SK-N-SH treated with all-trans-retinoic acid at 6 μM for 48 hours (cell line): ENCODE data around the gene EHBP1.

Experiments
- ATAC-seq: fragments of 200-7000 bp; cut with Tn5 transposase; 3 replicates; pipeline ENCODE4 v1.9.1; 2020; ENCODE audit warnings: mild to moderate bottlenecking, moderate library complexity
- ARNTL ChIP-seq: fragments of 450-650 bp; formaldehyde crosslinking; IDR thresholded peaks from 2 replicates; pipeline ENCODE4 v1.5.0; 2020; ENCODE audit warnings: low read depth, mild to moderate bottlenecking, moderate library complexity, borderline replicate concordance
- CSDC2 ChIP-seq: fragments of 250-450 bp; sonication (Bioruptor Pico); IDR thresholded peaks from 2 replicates; pipeline ENCODE4 v1.5.0; 2020; ENCODE audit warnings: mild to moderate bottlenecking, moderate library complexity
- ESRRG ChIP-seq: fragments of 250-450 bp; sonication (Bioruptor Pico); IDR thresholded peaks from 2 replicates; pipeline ENCODE4 v1.6.1; 2021; ENCODE audit warnings: mild to moderate bottlenecking
- GLIS3 ChIP-seq: fragments of 250-450 bp; sonication (Bioruptor Pico); IDR thresholded peaks from 2 replicates; pipeline ENCODE4 v1.5.0; 2020; ENCODE audit warnings: mild to moderate bottlenecking, moderate library complexity
- OSR1 ChIP-seq: fragments of 250-450 bp; sonication (Bioruptor Pico); IDR thresholded peaks from 2 replicates; pipeline ENCODE4 v1.8.0; 2022; ENCODE audit warnings: moderate library complexity, mild to moderate bottlenecking, inconsistent platforms
- PPARA ChIP-seq: fragments of 250-450 bp; sonication (Bioruptor Pico); IDR thresholded peaks from 2 replicates; pipeline ENCODE4 v1.5.0; 2020; ENCODE audit warnings: mild to moderate bottlenecking, borderline replicate concordance
- RARB ChIP-seq: fragments of 250-450 bp; sonication (Bioruptor Pico); IDR thresholded peaks from 2 replicates; pipeline ENCODE4 v1.8.0; 2021; ENCODE audit warnings: mild to moderate bottlenecking, moderate library complexity
- SNAI2 ChIP-seq: fragments of 250-450 bp; sonication (Bioruptor Pico); IDR thresholded peaks from 2 replicates; pipeline ENCODE4 v1.5.0; 2020; ENCODE audit warnings: mild to moderate bottlenecking, moderate library complexity
- TCF4 ChIP-seq: fragments of 250-450 bp; sonication (Bioruptor Pico); IDR thresholded peaks from 2 replicates; pipeline ENCODE4 v1.8.0; 2021; ENCODE audit warnings: mild to moderate bottlenecking, moderate library complexity, borderline replicate concordance
- TOX ChIP-seq: fragments of 250-450 bp; sonication (Bioruptor Pico); IDR thresholded peaks from 2 replicates; pipeline ENCODE4 v1.8.0; 2021; ENCODE audit warnings: mild to moderate bottlenecking, moderate library complexity, borderline replicate concordance
- ZC3H10 ChIP-seq: fragments of 250-450 bp; sonication (Bioruptor Pico); IDR thresholded peaks from 2 replicates; pipeline ENCODE4 v1.5.1; 2021; ENCODE audit warnings: mild to moderate bottlenecking, moderate library complexity
- ZFP3 ChIP-seq: fragments of 250-450 bp; sonication (Bioruptor Pico); IDR thresholded peaks from 2 replicates; pipeline ENCODE4 v1.5.0; 2020; ENCODE audit warnings: mild to moderate bottlenecking, moderate library complexity
- ZFP30 ChIP-seq: fragments of 450-650 bp; formaldehyde crosslinking; IDR thresholded peaks from 2 replicates; pipeline ENCODE4 v1.5.0; 2022; ENCODE audit warnings: mild to moderate bottlenecking, moderate library complexity
- ZNF565 ChIP-seq: fragments of 450-650 bp; formaldehyde crosslinking; conservative IDR thresholded peaks from 2 replicates; pipeline ENCODE4 v1.5.0; 2020; ENCODE audit warnings: low read depth, mild to moderate bottlenecking, moderate library complexity
- ZNF70 ChIP-seq: fragments of 450-650 bp; formaldehyde crosslinking; IDR thresholded peaks from 2 replicates; pipeline ENCODE4 v1.5.0; 2020; ENCODE audit warnings: mild to moderate bottlenecking, moderate library complexity
- TF ChIP-seq, protein P1 (sequence below): fragments of 250-450 bp; sonication (Bioruptor Pico); IDR thresholded peaks from 2 replicates; pipeline ENCODE4 v1.8.0; 2020; ENCODE audit warnings: mild to moderate bottlenecking, moderate library complexity, borderline replicate concordance
- TF ChIP-seq, protein P2 (sequence below): fragments of 250-450 bp; sonication (Bioruptor Pico); IDR thresholded peaks from 2 replicates; pipeline ENCODE4 v1.5.1; 2020; ENCODE audit warnings: low read depth, mild to moderate bottlenecking, moderate library complexity
- TF ChIP-seq, protein P3 (sequence below): fragments of 250-450 bp; sonication (Bioruptor Pico); IDR thresholded peaks from 2 replicates; pipeline ENCODE4 v1.8.0; 2021; ENCODE audit warnings: low read depth, mild to moderate bottlenecking, moderate library complexity, borderline replicate concordance
- TF ChIP-seq, protein P4 (sequence below): fragments of 250-450 bp; sonication (Bioruptor Pico); IDR thresholded peaks from 2 replicates; pipeline ENCODE4 v1.5.0; 2020; ENCODE audit warnings: mild to moderate bottlenecking, moderate library complexity

The EHBP1 gene

DNA sequence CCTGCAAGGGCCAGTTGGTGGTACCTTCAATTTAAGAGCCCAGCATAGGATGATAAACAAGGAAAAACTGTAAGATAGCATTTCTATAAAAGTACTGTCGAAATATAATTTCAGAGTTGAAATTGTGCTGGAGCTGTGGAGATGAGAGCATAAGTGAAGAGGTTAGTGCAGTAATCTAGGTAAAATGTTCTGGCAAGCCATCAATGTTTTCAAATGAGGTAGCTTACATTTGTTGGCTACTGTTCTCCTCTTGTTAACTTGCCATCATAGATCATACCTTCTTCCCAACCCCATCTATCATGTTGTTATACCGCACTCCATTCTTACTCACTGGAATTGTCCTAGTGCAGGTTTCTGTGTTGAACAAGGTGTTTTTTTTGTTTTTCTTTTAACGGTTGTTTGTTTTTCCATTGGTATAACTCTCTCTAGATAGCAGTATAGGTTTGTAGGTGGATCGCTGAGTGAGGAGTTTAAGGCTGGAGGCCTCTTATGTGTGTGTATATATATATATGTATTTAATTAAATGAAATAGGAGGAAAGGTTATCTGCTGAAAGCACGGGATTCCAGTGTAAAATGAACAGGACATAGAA, 40.5 kb downstream of the EHBP1 start:
- no peak for TF ChIP-seq ARNTL
- TF ChIP-seq TOX (CRISPR knock-in tag) = no peak
- no peak for TF ChIP-seq ZFP3
- TF ChIP-seq, protein P1, sequence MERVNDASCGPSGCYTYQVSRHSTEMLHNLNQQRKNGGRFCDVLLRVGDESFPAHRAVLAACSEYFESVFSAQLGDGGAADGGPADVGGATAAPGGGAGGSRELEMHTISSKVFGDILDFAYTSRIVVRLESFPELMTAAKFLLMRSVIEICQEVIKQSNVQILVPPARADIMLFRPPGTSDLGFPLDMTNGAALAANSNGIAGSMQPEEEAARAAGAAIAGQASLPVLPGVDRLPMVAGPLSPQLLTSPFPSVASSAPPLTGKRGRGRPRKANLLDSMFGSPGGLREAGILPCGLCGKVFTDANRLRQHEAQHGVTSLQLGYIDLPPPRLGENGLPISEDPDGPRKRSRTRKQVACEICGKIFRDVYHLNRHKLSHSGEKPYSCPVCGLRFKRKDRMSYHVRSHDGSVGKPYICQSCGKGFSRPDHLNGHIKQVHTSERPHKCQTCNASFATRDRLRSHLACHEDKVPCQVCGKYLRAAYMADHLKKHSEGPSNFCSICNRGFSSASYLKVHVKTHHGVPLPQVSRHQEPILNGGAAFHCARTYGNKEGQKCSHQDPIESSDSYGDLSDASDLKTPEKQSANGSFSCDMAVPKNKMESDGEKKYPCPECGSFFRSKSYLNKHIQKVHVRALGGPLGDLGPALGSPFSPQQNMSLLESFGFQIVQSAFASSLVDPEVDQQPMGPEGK (CRISPR knock-in tag) = no peak
- TF ChIP-seq, protein P2, sequence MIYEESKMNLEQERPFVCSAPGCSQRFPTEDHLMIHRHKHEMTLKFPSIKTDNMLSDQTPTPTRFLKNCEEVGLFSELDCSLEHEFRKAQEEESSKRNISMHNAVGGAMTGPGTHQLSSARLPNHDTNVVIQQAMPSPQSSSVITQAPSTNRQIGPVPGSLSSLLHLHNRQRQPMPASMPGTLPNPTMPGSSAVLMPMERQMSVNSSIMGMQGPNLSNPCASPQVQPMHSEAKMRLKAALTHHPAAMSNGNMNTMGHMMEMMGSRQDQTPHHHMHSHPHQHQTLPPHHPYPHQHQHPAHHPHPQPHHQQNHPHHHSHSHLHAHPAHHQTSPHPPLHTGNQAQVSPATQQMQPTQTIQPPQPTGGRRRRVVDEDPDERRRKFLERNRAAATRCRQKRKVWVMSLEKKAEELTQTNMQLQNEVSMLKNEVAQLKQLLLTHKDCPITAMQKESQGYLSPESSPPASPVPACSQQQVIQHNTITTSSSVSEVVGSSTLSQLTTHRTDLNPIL (CRISPR knock-in tag) = no peak
- no peak for TF ChIP-seq RARB (CRISPR knock-in tag)
- no peak for TF ChIP-seq ESRRG (CRISPR knock-in tag)
- TF ChIP-seq OSR1 (CRISPR knock-in tag) = no peak
- TF ChIP-seq SNAI2 (CRISPR knock-in tag) = no peak
- TF ChIP-seq CSDC2 = no peak
- TF ChIP-seq GLIS3 (CRISPR knock-in tag) = no peak
- TF ChIP-seq ZNF70 = no peak
- no peak for TF ChIP-seq ZFP30
- TF ChIP-seq PPARA (CRISPR knock-in tag) = no peak
- TF ChIP-seq, protein P3, sequence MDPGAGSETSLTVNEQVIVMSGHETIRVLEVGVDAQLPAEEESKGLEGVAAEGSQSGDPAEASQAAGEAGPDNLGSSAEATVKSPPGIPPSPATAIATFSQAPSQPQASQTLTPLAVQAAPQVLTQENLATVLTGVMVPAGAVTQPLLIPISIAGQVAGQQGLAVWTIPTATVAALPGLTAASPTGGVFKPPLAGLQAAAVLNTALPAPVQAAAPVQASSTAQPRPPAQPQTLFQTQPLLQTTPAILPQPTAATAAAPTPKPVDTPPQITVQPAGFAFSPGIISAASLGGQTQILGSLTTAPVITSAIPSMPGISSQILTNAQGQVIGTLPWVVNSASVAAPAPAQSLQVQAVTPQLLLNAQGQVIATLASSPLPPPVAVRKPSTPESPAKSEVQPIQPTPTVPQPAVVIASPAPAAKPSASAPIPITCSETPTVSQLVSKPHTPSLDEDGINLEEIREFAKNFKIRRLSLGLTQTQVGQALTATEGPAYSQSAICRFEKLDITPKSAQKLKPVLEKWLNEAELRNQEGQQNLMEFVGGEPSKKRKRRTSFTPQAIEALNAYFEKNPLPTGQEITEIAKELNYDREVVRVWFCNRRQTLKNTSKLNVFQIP (CRISPR knock-in tag) = no peak
- TF ChIP-seq, protein P4, sequence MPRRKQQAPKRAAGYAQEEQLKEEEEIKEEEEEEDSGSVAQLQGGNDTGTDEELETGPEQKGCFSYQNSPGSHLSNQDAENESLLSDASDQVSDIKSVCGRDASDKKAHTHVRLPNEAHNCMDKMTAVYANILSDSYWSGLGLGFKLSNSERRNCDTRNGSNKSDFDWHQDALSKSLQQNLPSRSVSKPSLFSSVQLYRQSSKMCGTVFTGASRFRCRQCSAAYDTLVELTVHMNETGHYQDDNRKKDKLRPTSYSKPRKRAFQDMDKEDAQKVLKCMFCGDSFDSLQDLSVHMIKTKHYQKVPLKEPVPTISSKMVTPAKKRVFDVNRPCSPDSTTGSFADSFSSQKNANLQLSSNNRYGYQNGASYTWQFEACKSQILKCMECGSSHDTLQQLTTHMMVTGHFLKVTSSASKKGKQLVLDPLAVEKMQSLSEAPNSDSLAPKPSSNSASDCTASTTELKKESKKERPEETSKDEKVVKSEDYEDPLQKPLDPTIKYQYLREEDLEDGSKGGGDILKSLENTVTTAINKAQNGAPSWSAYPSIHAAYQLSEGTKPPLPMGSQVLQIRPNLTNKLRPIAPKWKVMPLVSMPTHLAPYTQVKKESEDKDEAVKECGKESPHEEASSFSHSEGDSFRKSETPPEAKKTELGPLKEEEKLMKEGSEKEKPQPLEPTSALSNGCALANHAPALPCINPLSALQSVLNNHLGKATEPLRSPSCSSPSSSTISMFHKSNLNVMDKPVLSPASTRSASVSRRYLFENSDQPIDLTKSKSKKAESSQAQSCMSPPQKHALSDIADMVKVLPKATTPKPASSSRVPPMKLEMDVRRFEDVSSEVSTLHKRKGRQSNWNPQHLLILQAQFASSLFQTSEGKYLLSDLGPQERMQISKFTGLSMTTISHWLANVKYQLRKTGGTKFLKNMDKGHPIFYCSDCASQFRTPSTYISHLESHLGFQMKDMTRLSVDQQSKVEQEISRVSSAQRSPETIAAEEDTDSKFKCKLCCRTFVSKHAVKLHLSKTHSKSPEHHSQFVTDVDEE (CRISPR knock-in tag) = no peak
- TF ChIP-seq ZC3H10 (CRISPR knock-in tag) = no peak
- no peak for TF ChIP-seq TCF4 (CRISPR knock-in tag)
- TF ChIP-seq ZNF565 (CRISPR knock-in tag) = no peak
- ATAC-seq = no peak

DNA sequence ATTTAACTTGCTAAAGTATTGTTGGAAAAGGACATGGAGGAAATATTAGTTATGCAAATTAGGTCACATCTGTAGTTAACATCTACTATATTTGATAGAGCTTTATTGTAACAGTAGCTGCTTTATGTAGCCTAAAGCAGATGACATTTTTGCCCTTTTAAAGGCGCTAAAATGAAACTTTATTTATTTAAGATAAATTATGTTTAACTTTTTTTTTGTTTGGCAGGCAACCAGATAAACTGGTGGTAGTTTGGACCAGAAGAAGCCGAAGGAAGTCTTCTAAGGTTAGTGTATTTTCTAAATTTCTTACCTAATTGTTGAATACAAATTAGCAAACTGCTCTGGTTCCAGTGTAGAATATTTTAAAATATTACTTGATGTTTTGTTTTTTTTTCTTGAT, 41.7 kb downstream of the EHBP1 start:
- ATAC-seq = no peak
- TF ChIP-seq SNAI2 (CRISPR knock-in tag) = no peak
- TF ChIP-seq, protein P4 (CRISPR knock-in tag) = no peak
- TF ChIP-seq ARNTL = no peak
- TF ChIP-seq ZFP30 = no peak
- TF ChIP-seq, protein P2 (CRISPR knock-in tag) = no peak
- no peak for TF ChIP-seq ZFP3
- TF ChIP-seq PPARA (CRISPR knock-in tag) = no peak
- TF ChIP-seq, protein P1 (CRISPR knock-in tag) = no peak
- no peak for TF ChIP-seq ZNF565 (CRISPR knock-in tag)
